Stomach smooth muscle (tissue), 2 donors: ENCODE results near the gene ARHGEF4.
"Not testable (repeated sequence)": the region's sequence is repeated elsewhere in the genome, so short reads cannot be mapped to it uniquely, and the experiment has no call there.

Experiments used
- H3K27ac ChIP-seq: one replicate; pipeline ENCODE4 v1.7.0; 2013; ENCODE audit warnings: mild to moderate bottlenecking, low read length, inconsistent platforms
- H3K27me3 ChIP-seq, 2 donors: one replicate each; pipeline ENCODE4 v1.7.0; 2013; ENCODE audit warnings: low read length in 2 of 2; ENCODE audit not compliant: insufficient read depth in 2 of 2, control insufficient read depth in 1 of 2
- H3K36me3 ChIP-seq, 2 donors: one replicate each; pipeline ENCODE4 v1.7.0; 2013; ENCODE audit warnings: low read length in 2 of 2; ENCODE audit not compliant: control insufficient read depth in 2 of 2, insufficient read depth in 2 of 2
- H3K4me1 ChIP-seq: one replicate; pipeline ENCODE4 v1.7.0; 2013; ENCODE audit warnings: low read length; ENCODE audit not compliant: control insufficient read depth, insufficient read depth
- H3K4me3 ChIP-seq, 2 donors: one replicate each; pipeline ENCODE4 v1.7.0; 2013; ENCODE audit warnings: low read length in 2 of 2
- H3K9ac ChIP-seq, 2 donors: one replicate each; pipeline ENCODE4 v1.7.0; 2013; ENCODE audit warnings: low read length in 2 of 2, mild to moderate bottlenecking in 1 of 2
- H3K9me3 ChIP-seq, 2 donors: one replicate each; pipeline ENCODE4 v1.7.0; 2013; ENCODE audit warnings: low read length in 2 of 2; ENCODE audit not compliant: control insufficient read depth in 2 of 2
- donor health status: healthy.
- donor health status: Pancreatic carcinoma.

Gene ARHGEF4

DNA sequence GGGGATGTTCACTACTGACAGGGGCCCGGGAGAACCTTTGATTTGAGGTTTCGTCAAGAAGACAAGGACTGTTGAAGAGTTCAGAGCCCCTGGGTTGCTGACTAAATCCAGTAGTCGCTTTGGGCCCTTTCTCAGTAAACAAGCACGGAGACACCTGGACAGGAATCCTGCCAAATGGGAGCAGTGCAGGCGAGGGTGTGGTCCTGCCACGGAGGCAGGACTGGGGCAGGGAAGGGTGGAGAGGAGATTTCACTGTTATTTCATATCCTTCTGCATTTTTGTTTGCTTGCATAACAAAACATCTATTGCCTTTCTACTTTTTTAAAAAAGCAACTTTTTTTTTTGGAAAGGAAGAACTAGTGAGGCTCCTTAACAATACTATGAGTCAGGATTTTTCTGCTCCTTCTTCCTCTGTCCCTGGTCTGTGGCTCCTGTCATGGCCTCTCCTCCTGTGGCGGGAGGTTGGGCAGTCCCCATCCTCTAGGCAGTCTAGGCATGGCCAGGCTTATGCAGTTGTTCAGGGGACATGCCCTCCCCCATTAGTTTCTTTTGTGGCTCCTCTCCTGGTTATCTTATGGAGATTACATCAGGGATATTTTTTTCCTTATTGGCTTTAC, 57.7 kb downstream of the ARHGEF4 start:
- peaks cover 0 to 2% of the 10 kb centered on the region in 2 donors for H3K27me3 ChIP-seq
- H3K4me3 ChIP-seq, result no peak overlapping the region
- H3K9ac ChIP-seq, result no peak overlapping the region
- no peaks in the 10 kb centered on the region for H3K36me3 ChIP-seq
- no peaks in the 10 kb centered on the region for H3K4me1 ChIP-seq
- H3K27ac ChIP-seq, result no peak overlapping the region
- peaks cover 0 to 7% of the 10 kb centered on the region in 2 donors for H3K9me3 ChIP-seq

DNA sequence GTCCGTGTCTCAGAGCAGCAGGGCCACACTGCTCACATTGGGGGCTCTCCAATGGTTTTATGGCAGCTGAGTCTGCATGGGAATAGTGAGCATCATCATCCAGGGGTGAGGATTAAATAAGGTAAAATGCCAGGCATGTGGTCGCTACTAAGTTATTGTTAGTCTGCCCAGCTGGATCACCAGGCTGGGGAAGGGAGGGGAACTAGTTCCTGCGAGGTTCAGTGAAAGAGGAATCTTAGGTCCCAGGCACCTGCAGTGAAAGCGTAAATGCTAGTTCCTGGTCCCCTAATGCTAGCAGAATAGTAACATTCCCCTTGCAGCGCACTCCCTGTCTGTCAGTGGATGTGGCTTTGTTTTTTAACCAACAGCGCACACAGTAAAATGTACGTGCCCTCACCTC, 60.1 kb downstream of the ARHGEF4 start:
- Histone ChIP-seq H3K27me3 (peaks cover 0 to 2% of the 10 kb centered on the region in 2 donors), H3K4me1 (no peaks in the 10 kb centered on the region), H3K27ac (no peak overlapping the region), H3K4me3 (no peak overlapping the region), H3K9ac (no peak overlapping the region), H3K9me3 (peaks cover 0 to 7% of the 10 kb centered on the region in 2 donors), H3K36me3 (no peaks in the 10 kb centered on the region)

DNA sequence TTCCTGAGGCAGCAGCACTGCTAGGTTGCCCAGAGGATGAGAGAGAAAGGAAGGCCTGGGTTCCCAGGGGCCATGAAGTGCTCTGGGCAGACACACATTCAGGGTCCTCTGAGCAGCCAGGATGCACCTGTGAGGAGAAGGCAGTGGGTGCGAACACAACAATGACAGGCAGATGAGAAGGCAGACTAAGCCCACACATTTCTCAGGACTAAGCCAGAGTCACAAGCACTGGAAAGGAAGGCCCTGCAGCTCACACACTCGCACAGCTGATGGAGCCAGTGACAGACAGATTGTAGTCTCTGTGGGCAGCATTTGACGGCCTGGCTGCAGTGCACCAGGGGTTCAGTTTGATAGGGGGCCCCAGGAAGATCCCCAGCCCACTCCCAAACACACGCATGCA, 61.8 kb downstream of the ARHGEF4 start:
- Histone ChIP-seq H3K27ac (no peak overlapping the region), H3K9ac (no peak overlapping the region), H3K36me3 (no peaks in the 10 kb centered on the region), H3K4me3 (no peak overlapping the region), H3K27me3 (peaks cover 0 to 2% of the 10 kb centered on the region in 2 donors), H3K4me1 (no peaks in the 10 kb centered on the region), H3K9me3 (peaks cover 2 to 7% of the 10 kb centered on the region in 2 donors)

DNA sequence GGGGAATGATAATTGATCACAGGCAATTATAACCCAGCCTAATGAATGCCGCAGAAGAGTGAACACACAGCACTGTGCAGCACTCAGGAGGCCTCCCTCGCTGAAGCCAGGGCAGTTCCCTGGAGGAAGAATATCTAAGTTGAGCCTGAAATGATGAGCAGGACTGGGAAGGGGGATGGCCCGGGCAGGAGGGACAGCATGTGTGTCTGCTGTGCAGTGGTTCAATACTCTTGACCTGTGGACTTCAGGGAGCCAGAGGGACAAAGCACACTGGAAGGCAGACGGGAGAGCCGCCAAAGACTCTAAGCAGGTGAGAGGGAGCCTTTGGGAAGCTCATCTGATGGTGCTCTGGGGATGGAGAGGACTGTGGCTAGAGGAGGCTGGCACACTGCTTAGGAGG, 62.6 kb downstream of the ARHGEF4 start:
- no peak overlapping the region for H3K27ac ChIP-seq
- H3K9me3 ChIP-seq, result peaks cover 3 to 7% of the 10 kb centered on the region in 2 donors
- H3K9ac ChIP-seq, result no peak overlapping the region
- H3K36me3 ChIP-seq, result no peaks in the 10 kb centered on the region
- no peak overlapping the region for H3K4me3 ChIP-seq
- H3K4me1 ChIP-seq, result no peaks in the 10 kb centered on the region
- H3K27me3 ChIP-seq, result peaks cover 0 to 2% of the 10 kb centered on the region in 2 donors

DNA sequence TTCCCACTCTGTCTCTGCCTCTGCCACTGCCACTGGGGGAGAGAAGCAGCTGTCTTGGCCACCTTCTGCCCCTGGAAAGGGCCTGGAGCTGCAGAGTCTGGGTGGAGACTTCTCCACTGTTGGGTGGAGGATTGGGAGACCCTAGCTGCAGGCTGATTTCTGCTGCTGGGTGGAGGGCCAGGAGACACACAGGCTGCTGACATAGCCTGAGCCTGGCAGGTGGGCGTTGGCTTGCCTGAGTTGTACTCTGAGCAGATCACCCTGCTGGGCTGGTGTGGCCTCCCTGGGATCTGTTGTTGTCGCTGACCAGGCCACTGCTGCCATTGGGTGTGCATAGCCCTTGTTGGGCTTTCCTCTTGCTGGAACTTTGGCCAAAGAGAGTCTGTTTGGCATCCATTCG, 64.3 kb downstream of the ARHGEF4 start:
- Histone ChIP-seq H3K27me3 (peaks cover 0 to 2% of the 10 kb centered on the region in 2 donors), H3K4me3 (no peak overlapping the region), H3K9ac (no peak overlapping the region), H3K4me1 (no peaks in the 10 kb centered on the region), H3K27ac (no peak overlapping the region), H3K36me3 (no peaks in the 10 kb centered on the region), H3K9me3 (peaks cover 1 to 3% of the 10 kb centered on the region in 2 donors)

DNA sequence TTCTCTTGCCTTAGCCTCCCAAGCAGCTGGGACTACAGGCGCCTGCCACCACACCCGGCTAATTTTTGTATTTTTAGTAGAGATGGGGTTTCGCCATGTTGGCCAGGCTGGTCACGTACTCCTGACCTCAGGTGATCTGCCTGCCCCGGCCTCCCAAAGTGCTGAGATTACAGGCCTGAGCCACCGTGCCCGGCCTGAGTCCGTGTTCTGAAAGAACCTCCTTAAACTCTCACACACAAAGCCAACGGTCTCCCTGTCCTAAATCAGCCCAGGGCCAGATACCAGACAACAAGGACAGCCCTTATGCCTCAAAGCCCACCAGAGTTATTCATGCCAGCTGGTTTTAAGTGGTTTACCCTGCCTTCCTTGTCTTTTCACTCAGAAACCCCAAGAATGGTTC, 64.9 kb downstream of the ARHGEF4 start:
- not testable (repeated sequence) for H3K27ac ChIP-seq, H3K4me1 ChIP-seq, H3K4me3 ChIP-seq, H3K27me3 ChIP-seq, H3K36me3 ChIP-seq, H3K9ac ChIP-seq, H3K9me3 ChIP-seq

DNA sequence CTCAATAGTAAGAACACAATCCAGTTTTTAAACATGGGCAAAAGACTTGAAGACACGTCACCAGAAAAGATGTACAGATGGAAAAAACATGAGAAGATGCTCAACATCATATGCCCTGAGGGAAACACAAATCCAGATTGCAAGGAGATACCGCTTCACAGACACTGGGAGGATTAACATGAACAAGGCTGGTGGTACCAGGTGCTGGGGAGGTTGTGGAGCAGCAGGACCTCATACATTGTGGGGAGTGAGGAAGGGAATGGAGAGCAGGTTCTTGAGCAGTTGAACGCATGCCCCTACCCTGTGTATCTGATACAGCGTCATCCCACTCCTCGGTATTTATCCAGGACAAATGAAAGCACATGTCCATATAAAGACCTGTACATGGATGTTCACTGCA, 72.1 kb downstream of the ARHGEF4 start:
- H3K9ac ChIP-seq, result no peak overlapping the region
- no peak overlapping the region for H3K4me3 ChIP-seq
- H3K4me1 ChIP-seq, result no peaks in the 10 kb centered on the region
- no peaks in the 10 kb centered on the region for H3K27me3 ChIP-seq
- H3K9me3 ChIP-seq, result peaks cover 0 to 8% of the 10 kb centered on the region in 2 donors
- H3K36me3 ChIP-seq, result no peaks in the 10 kb centered on the region
- H3K27ac ChIP-seq, result no peak overlapping the region

DNA sequence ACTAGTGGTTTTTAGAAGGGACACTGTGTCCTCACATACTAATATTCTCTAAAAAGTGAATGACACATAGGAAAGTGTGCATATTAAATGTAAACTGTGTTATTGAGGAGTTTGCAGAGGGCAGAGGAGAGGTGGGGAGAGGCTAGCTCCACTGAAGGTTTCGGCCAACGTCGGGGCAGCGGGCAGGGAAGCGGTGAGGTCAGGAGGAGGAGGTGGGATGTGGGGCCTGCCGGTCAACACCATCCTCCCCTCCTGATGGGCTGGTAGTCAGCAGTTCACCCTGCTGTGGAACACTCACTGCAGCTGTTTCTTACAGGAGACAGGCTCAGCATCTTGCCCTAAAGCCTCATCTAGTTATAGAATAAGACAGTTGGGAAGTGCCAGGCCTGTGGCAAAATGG, 74.2 kb downstream of the ARHGEF4 start:
- Histone ChIP-seq H3K4me3 (no peak overlapping the region), H3K9ac (no peak overlapping the region), H3K4me1 (no peaks in the 10 kb centered on the region), H3K27ac (no peak overlapping the region), H3K9me3 (peaks cover 0 to 8% of the 10 kb centered on the region in 2 donors), H3K36me3 (no peaks in the 10 kb centered on the region), H3K27me3 (peaks cover 5 to 8% of the 10 kb centered on the region in 2 donors)

DNA sequence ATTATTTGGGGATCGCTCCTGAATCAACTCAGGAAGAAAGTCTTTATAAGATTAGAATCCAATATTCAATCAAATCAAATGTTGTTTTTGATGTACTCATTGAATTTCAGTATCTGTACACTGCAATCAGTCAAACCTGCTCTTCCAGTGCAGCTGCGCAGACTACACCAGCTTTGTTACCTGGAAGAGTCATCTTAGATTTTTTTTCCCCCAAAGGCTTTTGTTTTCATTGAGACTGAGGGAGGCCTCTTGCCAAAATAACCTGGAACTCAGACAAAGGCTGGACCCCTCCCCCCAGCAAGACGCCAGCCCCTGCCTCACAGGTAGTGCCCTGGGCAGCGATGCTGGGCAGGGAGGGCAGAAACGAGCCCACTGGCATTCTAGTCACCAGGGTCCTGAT, 74.8 kb downstream of the ARHGEF4 start:
- Histone ChIP-seq H3K27me3 (peaks cover 8 to 11% of the 10 kb centered on the region in 2 donors), H3K4me3 (no peak overlapping the region), H3K4me1 (no peaks in the 10 kb centered on the region), H3K36me3 (no peaks in the 10 kb centered on the region), H3K9ac (no peak overlapping the region), H3K9me3 (peaks cover 0 to 3% of the 10 kb centered on the region in 2 donors), H3K27ac (no peak overlapping the region)

DNA sequence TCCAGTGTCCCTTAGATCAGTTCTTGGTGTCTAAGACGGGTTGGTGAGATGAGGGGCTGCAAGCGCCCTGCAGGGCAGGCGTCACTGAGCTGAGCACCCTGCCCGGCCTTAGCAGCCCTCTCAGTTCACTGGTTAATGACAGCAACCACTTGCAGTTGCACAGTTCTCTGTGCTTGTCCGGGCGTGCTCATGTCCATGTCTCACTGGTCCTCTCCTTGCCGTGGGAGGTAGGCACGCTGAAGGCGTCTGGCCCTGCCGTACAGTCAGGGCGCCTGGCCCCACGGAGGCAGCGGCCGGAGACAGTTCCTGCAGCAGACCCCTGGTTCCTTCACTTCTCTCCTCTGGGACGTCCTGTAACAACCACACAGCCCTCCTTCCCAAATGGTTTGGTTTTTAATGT, 75.3 kb downstream of the ARHGEF4 start:
- H3K27ac ChIP-seq, result no peak overlapping the region
- no peak overlapping the region for H3K4me3 ChIP-seq
- H3K36me3 ChIP-seq, result no peaks in the 10 kb centered on the region
- H3K27me3 ChIP-seq, result peaks cover 10 to 11% of the 10 kb centered on the region in 2 donors
- H3K4me1 ChIP-seq, result no peaks in the 10 kb centered on the region
- no peaks in the 10 kb centered on the region for H3K9me3 ChIP-seq
- H3K9ac ChIP-seq, result no peak overlapping the region

DNA sequence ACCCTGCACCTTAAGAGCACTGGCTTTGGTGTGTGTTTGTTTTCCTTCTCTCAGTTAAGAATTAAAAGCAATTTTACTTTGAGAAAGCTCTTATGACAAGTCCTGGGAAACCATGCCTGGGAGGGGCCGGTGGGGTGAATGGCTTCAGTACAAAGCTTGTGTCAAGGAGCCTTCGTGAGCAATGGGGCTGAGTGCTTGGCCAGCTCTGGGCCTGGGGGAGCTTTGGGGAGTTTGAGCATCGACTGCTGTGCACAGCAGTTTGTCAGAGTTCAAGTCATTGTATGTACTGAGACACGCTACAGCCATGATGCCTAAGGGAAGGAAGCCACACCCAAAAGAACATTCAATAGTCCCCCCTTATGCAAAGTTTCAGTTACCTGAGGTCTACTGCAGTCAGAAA, 75.8 kb downstream of the ARHGEF4 start:
- no peaks in the 10 kb centered on the region for H3K9me3 ChIP-seq
- peaks cover 10 to 11% of the 10 kb centered on the region in 2 donors for H3K27me3 ChIP-seq
- no peaks in the 10 kb centered on the region for H3K36me3 ChIP-seq
- H3K27ac ChIP-seq, result no peak overlapping the region
- no peak overlapping the region for H3K4me3 ChIP-seq
- H3K4me1 ChIP-seq, result no peaks in the 10 kb centered on the region
- no peak overlapping the region for H3K9ac ChIP-seq
